GM19099 (cell line): ENCODE data around the gene GLS.
A peak's percentile ranks its signal among the peaks of the same experiment; 100 is the strongest.

Experiments used
- POLR2A ChIP-seq: IDR thresholded peaks from 3 replicates; pipeline ENCODE4 v1.6.1; 2011; ENCODE audit warnings: low read depth; ENCODE audit not compliant: insufficient read length; ENCODE audit errors: extremely low read depth

Gene GLS

DNA sequence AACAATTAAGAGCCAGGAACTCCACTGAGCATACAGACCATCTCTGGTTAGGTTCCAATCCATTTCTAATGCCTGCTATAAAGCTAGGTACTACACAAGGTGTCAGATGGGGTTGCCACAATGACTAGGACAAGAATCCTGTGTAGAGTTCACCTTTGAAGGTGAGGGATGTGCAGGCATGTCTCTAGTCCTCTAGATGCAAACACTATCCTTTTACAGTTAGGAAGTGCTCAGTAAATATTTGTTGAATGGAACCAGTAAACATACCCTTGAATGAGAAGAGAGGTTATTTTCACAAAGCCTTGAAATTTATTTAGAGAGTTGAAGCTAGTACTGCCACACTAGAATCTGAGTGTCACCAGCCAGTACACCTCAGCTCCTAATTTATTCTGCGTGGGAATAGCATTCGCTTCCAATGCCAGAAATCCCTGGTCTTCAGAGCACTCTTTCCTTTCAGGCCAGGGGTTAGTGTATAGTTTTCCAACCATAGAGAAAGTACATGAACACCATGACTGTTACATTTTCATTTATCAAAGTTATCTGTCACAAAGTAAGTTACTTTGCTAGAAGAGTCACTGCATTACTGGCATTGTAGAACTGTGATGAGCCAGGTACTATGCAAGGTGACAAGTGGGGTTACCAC, 85.1 kb downstream of the GLS start:
- peak; percentile 46 for TF ChIP-seq POLR2A

GRCh38 chr2:190968522-190968921, 87.9 kb downstream of the GLS start:
- no peak for TF ChIP-seq POLR2A

GRCh38 chr2:190970160-190970559, 89.5 kb downstream of the GLS start:
- TF ChIP-seq POLR2A, result no peak

DNA sequence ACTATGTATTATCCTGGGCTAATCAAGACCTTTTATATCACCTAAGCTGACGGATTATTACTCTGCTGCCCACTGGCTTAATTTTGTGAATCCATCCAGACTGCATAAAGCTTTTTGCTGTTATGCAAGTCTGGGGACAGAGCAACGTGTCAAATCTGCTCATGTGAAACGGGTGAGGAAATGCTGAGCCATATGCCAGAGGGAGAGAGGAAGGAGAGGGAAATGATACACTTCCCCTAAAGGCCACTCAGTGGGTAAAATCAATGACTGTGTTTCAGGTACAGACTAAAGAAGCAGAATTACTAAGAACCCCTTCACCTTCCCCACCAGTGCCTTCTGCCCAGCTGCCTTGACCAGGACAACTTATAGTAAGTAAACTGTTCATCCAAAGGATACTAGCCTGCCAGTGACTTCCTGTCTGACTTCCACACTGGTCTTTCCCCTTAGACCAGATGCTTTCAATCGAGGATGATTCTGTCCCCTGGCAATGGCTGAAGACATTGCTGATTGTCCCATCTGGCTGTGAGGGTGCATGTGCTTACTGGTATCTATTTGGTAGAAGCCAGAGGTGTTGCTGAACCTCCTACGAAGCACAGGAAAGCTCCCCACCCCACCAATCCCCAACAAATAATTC, 90.4 kb downstream of the GLS start:
- peak; percentile 37 for TF ChIP-seq POLR2A

- TF ChIP-seq POLR2A, result no peak
These were observed 91.6 kb downstream of the GLS start for GRCh38 chr2:190972213-190972612.

GRCh38 chr2:190972846-190973245, 92.2 kb downstream of the GLS start:
- no peak for TF ChIP-seq POLR2A

DNA sequence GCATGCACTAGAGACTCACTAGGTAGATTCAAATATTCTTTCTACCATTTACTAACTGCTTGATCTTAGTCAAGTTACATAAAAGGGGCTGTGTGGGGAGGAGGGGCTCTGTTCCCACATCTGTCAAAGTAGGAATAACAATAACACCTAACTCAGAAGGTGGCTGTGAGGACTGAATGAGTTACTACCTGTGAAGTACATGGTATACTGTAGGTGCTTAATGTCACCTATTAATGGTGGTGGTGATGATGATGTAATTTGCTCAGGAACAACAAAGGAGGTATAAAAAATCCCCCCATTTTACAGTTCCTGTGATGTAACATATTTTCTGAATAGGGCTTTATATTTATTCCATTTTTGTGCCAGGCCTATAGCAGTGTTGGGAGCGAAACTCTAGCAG, 92.6 kb downstream of the GLS start:
- TF ChIP-seq POLR2A, result no peak

GRCh38 chr2:190973726-190974628, 93.4 kb downstream of the GLS start:
- peak; percentile 24 for TF ChIP-seq POLR2A

DNA sequence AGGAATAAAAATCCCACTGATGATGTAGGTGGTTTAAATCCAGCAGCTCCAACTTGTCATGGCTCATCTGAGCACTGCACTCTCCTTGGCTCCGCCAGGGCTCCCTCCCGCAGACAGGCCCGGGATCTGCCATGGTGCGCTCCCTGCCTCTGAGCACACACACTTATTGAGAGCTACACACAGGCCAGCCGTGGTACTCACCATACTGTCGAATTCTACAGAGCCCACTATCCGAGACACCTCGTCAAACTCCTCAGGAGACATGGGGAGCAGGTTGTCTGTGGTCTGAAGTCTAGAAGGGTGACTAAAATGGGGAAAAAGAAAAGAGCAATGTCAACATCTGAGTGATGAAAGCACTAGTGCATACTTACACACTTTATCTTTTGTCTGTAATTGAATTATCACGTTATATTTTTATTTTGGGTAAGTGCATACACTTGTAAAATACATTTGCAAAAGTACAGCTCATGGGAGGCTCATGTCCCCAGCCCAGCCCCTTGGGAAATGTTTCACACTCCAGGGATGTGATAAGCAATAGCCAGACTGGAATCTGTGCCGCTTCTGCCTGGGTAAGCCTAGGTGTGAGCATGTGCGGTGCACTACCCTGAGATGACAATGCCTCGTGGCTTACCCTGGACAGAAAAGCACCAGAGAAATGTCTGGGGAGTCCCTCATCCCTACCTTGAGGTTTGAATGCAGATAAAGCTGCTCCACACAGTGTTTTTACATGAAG, 94.2 kb downstream of the GLS start:
- no peak for TF ChIP-seq POLR2A

DNA sequence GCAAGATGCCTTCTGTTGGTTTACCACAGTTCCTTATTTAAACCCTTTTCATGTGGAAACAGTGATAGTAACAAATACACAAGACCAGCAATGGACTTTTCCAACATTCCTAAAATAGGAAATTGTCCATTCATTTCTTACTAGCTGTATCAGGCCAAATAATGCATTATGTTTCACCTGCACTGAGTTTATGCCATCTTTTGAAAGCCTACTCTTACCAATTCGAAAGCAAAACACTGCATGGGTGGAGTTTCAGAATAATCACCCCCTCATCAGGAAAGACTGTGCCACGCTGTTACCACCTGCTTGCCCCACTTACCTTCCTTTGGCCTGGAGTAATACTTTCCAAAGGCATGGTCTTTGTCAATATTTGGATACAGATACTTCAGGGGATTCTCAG, 95.9 kb downstream of the GLS start:
- no peak for TF ChIP-seq POLR2A

- no peak for TF ChIP-seq POLR2A
These were observed 96.9 kb downstream of the GLS start for GRCh38 chr2:190977505-190977904.

GRCh38 chr2:190978389-190979053, 97.9 kb downstream of the GLS start:
- TF ChIP-seq POLR2A, result no peak

DNA sequence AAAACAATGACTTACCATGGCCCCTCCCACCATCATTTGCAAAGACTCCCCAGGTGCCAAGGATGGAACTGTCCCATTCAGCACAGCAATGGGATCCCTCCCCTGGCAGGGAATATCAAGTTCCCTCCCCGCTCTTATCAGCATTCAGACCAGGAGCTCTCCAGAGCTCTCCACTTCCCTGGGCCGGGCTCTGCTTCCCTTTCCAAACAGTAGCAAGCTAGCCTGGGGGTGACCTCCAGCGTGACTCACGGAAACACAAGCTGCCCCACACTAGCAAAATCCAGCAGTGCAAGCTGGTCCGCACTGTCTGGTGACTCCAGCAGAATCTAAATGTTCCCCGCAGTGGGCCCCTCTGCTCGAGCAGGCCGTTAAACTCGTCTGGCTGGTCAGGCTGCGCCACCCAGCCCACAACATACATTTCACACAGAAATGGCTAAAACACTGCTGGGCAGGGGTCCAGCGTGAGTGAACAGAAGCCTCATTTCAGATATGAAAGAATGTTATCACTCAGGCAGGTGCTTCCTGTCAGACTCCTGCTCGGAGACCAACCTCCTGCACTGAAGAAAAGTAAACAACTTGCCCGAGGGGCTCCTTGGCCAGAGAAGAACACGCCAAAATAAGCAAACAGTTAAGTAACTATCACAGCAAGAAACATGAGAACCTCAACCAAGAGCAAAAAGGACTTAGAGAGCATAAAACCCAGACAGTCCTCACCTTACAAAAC, 99.4 kb downstream of the GLS start:
- TF ChIP-seq POLR2A, result no peak

DNA sequence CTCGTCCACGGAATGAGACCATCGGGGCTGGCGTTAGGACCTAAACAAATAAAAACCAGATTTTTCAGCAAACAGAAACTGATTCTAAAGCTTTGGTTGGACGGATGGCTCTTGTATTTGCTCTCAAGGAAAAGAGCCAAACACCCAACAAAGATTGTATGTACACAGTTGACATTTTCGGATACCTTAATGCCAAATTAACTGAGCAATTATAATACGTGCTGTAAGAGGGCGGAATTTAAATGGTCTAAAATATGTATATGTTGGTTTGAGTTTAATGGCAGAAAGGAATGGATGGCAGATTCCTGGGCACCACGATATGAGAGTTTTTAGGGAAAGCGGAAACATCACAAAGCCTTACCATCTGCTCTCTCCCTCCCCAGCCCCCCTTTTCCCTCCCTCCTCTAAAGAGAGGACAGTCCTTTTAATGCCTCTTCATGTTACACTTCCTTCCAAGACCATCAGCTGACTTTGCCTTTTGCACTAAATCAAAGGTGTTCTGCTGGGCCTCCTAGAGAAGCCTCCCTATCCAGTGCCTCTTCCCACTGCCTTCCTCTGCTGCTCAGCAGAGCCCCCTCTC, 100.1 kb downstream of the GLS start:
- no peak for TF ChIP-seq POLR2A
